Lower lobe of right lung (tissue), 2 donors: ENCODE results near the gene RNASE13. TPM values are rescaled to one million over a fixed set of nuclear protein-coding genes. Genes with fewer than 3 reads are reported as not detected.
"Not testable (repeated sequence)": the region's sequence is repeated elsewhere in the genome, so short reads cannot be mapped to it uniquely, and the experiment has no call there.

Experiments
- ATAC-seq, 2 donors: fragments of 200-7000 bp; cut with Tn5 transposase; one replicate each; pipeline ENCODE4 v1.9.1; 2020 to 2022; ENCODE audit warnings: mild to moderate bottlenecking in 2 of 2, moderate library complexity in 2 of 2
- DNase-seq: peaks from one replicate; pipeline ENCODE4 v3.0.0-alpha.2; 2020
- H3K27ac ChIP-seq: fragments of 200-600 bp; one replicate; pipeline ENCODE4 v1.8.0; 2022
- H3K27me3 ChIP-seq: fragments of 200-600 bp; one replicate; pipeline ENCODE4 v1.8.0; 2022; ENCODE audit warnings: low read depth
- H3K36me3 ChIP-seq: fragments of 200-600 bp; one replicate; pipeline ENCODE4 v1.8.0; 2022; ENCODE audit warnings: mild to moderate bottlenecking
- H3K4me1 ChIP-seq: fragments of 200-600 bp; one replicate; pipeline ENCODE4 v1.8.0; 2022
- H3K4me3 ChIP-seq: fragments of 200-600 bp; one replicate; pipeline ENCODE4 v1.8.0; 2022; ENCODE audit warnings: mild to moderate bottlenecking
- H3K9me3 ChIP-seq: fragments of 200-600 bp; one replicate; pipeline ENCODE4 v1.8.0; 2022
- CTCF ChIP-seq: fragments of 200-600 bp; IDR thresholded peaks from one replicate; pipeline ENCODE4 v1.8.0; 2022; ENCODE audit warnings: antibody characterized with exemption, mild to moderate bottlenecking
- intact Hi-C: fragments of 100-400 bp; cut with DNase I; formaldehyde crosslinking; loops from one replicate; pipeline ENCODE4 v1.11.0; 2022
- total RNA-seq: library from RNA; stranded (reverse); fragmentation: NEBNext Ultra II Directional; extraction: Animal tissue kit (Norgen Biotek cat#: 25700); gene quantifications from one replicate; pipeline ENCODE4 v1.2.1, GENCODE V29; 2021
- donor health status: DM: no; HTN: yes; CAD: no; lungs with severe emphysema.

RNASE13 gene
- total RNA-seq, 1 donor from 2014 or later = not detected

GRCh38 chr14:20996521-20996920 is 38.1 kb downstream of the RNASE13 start:
- peaks cover 62% of the 10 kb centered on the region for H3K36me3 ChIP-seq
- intact Hi-C loops = no loop called here
- H3K27me3 ChIP-seq = no peaks in the 10 kb centered on the region
- no peaks in the 10 kb centered on the region for H3K9me3 ChIP-seq
- DNase-seq (no peak), ATAC-seq (no peak)
- H3K4me1 ChIP-seq = peaks cover 4% of the 10 kb centered on the region
- no peak for TF ChIP-seq CTCF
- no peak overlapping the region for H3K27ac ChIP-seq
- H3K4me3 ChIP-seq = no peak overlapping the region

GRCh38 chr14:20989787-20990600 is 44.6 kb downstream of the RNASE13 start, which contains the start of gene METTL17:
METTL17 (plus strand) TSS chr14:20989980; CDS start chr14:20990003, 23 bp downstream.
- Histone ChIP-seq H3K27ac (peak within 1 kb of the TSS; percentile 89), H3K36me3 (peaks cover 38% of the 10 kb centered on the region), H3K27me3 (no peaks in the 10 kb centered on the region), H3K4me1 (peaks cover 27% of the 10 kb centered on the region), H3K9me3 (no peaks in the 10 kb centered on the region), H3K4me3 (peak within 1 kb of the TSS; percentile 97)
- DNase-seq (peak; percentile 93), ATAC-seq (peak; percentile 96 to 97)
- intact Hi-C loops = no loop called here
- TF ChIP-seq CTCF = peak; percentile 32

- intact Hi-C loops = no loop called here
- H3K27ac ChIP-seq = peak overlapping the region; percentile 89
- TF ChIP-seq CTCF = no peak
- peak overlapping the region; percentile 97 for H3K4me3 ChIP-seq
- H3K9me3 ChIP-seq = no peaks in the 10 kb centered on the region
- H3K4me1 ChIP-seq = peaks cover 27% of the 10 kb centered on the region
- no peak for ATAC-seq
- no peaks in the 10 kb centered on the region for H3K27me3 ChIP-seq
- DNase-seq = no peak
- peaks cover 32% of the 10 kb centered on the region for H3K36me3 ChIP-seq
Observed at GRCh38 chr14:20989471-20989786, 45.2 kb downstream of the RNASE13 start.

- Histone ChIP-seq H3K36me3 (peaks cover 27% of the 10 kb centered on the region), H3K9me3 (no peaks in the 10 kb centered on the region), H3K4me3 (peak overlapping the region; percentile 97), H3K27me3 (no peaks in the 10 kb centered on the region), H3K27ac (peak overlapping the region; percentile 89), H3K4me1 (peaks cover 27% of the 10 kb centered on the region)
- DNase-seq (no peak), ATAC-seq (no peak)
- intact Hi-C loops = no loop called here
- no peak for TF ChIP-seq CTCF
Observed at GRCh38 chr14:20988717-20989470, 45.7 kb downstream of the RNASE13 start.

GRCh38 chr14:20986811-20987210 is 47.8 kb downstream of the RNASE13 start:
- Histone ChIP-seq H3K36me3 (peaks cover 6% of the 10 kb centered on the region), H3K9me3 (no peaks in the 10 kb centered on the region), H3K27ac (no peak overlapping the region), H3K4me1 (peaks cover 26% of the 10 kb centered on the region), H3K4me3 (no peak overlapping the region), H3K27me3 (no peaks in the 10 kb centered on the region)
- DNase-seq (no peak), ATAC-seq (no peak)
- intact Hi-C loops = no loop called here
- no peak for TF ChIP-seq CTCF

- DNase-seq, H3K9me3 ChIP-seq, H3K4me3 ChIP-seq, H3K27ac ChIP-seq, ATAC-seq, intact Hi-C loops, H3K36me3 ChIP-seq, H3K27me3 ChIP-seq: not testable (repeated sequence)
- H3K4me1 ChIP-seq = peaks cover 14% of the 10 kb centered on the region
Observed at GRCh38 chr14:20985650-20986049, 49.0 kb downstream of the RNASE13 start.
